Activated CD8-positive, alpha-beta memory T cell treated with anti-CD3 and anti-CD28 coated beads for 1 hour (primary cell): ENCODE data around the gene FRMPD2.
"Not testable (repeated sequence)": the region's sequence is repeated elsewhere in the genome, so short reads cannot be mapped to it uniquely, and the experiment has no call there.

Source experiments
- DNase-seq, 2 donors: peaks; one replicate each; pipeline ENCODE4 v3.0.0-alpha.2; 2020; ENCODE audit warnings: low read depth in 1 of 2; ENCODE audit errors: extremely low read depth in 1 of 2

FRMPD2 gene

DNA sequence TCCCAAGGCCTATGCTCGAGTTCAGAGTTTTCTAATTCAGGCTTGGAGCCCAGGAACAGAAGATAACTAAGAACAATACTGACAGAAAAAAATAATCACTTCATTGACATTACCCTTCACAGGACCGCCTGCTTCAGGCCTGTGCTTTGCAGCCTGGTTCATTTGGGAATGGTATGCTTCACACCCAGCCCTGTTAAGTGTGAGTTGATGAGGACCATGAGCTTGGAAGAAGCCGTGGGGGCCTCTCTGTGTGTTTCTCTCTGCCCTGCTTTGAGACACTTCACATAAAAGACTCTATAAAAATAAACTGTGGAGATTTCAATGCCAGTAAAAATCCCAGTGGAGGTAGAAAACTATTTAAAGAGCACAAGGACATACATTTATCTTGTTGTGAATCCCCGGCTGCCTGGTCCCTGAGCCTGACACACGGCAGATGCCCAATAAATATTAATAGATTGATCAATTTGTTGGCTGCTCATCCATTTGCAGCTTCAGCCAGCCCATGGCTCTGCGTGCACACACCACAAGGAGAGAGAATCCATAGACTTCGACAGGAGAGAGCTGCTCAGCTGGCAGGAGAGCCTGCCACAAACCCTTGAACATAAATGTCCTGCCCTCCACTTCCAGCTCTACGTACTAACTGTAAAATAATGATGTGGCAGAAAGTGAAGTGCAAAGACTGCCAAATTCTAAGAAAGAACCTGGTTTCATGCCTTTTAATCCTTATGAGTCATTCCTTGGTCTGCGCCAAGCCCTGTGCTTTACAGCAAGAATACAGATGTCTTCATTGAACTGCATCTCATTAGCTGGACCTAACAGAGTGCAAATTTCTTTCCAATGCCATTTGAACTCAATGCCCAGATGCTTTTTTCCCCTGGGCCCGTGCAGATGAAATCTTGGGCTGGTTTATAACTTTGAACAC lies 130.5 kb downstream of the FRMPD2 start:
- DNase-seq, result not testable (repeated sequence)

DNA sequence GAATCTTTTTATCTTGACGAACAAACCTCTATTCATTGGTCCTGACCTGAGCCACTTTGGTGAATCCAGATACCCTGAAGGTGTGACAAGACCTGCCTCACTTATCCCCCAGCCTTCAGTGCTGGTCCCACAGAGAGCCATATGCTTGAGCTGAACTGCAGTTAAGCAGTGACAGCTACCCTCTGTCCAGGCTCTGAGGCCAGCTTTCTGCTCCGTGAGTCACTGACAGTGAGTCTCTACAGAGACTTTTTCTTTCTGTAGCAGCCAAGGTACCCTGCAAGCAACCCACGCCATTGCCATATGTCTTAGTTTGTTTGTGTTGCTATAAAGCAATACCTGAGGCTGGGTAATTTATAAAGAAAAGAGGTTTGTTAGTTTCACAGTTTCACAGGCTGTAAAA lies 133.5 kb downstream of the FRMPD2 start:
- DNase-seq, result not testable (repeated sequence)

DNA sequence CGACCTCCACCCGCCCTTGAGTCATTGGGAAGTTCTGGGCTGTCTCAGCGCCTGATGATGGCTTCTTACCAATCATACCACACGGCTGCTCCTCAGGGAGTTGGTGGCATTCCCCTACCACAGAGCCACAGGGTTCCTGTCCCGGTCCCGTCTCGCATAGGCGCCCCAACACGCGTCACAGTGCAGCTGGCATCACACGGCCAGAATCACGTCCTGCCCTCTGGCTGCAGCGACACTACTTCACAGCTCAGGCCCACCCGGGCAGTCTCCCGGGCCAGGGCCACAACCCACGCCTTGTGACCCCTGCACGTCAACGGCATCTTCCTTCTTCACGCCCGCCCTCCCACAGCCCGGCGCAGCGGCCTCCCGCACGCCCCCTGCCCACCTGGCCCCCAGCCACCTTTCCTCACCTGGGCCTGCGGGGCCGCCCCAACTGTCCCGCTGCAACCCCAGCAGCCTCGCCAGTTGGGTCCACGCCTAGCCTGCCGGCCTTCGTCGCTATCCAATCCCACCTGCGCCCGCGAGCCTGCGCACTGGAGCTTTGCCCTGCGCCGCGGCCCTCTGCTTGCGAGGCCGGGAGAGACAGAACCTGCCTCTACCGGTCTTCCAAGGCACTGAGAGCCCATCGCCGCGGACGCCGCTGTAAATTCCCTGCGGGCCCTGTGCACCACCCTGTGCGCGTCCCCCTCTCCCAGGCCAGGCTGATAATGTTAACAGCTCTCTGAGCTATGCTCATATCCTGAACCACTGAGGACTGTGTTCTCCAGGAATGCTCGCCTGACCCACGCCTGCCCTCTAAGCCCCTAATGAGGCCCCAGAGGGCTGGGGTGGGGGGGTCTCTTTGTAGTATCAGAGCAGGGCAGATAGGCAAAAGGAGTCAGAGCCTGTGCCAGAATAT lies 134.3 kb downstream of the FRMPD2 start:
- DNase-seq, result not testable (repeated sequence)

DNA sequence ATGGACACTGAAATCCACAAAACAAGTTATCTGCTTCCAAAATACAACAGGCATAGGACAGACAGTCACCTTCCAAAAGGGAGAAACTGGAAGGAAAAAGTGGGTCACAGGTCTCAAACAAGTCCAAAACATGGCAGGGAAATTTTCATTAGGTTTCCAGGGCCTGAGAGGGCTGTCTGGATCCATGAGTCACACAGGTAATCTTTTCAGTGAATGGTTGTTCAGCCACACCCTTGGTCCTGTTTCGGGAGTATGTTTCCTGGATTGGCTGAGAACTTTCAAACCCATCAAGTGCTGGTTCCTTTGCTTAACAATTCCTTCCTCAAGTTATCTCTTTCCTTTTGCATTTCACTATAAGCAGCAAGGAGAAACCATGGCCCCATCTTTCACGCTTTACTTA lies 145.5 kb downstream of the FRMPD2 start:
- DNase-seq, result not testable (repeated sequence)

DNA sequence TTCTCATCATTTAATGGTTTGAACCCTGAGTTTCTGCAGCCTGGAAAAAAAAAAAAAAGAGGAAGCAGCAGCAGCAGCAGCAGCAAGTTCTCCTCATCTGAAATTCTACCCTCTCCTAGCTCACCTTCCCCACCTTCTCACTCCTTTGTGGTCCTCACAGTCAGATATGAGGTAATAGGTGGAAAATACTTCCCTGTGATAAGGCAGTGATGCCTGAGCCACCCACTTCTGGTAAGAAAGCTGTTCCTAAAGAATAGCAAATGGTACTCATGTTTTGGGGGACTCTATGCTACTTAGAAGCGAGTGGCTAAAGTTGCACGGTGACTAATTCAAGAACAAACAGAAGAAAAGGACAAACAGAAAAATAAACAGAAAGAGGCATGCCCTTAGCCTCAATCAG lies 148.2 kb downstream of the FRMPD2 start:
- not testable (repeated sequence) for DNase-seq

DNA sequence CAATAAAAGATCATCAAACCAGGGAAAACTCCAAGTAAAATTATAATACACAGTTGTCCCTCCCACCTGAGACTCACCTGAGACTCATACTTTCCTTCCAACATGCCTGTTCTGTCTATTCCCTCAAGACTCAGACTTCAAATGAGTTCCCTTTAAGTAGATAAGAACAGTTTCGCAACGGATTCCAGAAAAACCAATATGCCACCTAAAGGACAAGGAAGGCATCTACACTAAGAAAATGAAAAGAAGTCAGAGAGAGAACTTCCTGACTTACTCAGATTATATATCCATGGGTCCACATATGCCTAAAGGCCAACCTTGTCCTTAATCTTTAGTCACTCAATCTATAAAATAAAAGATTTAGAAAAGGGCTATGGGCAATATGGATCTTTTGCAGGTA lies 148.9 kb downstream of the FRMPD2 start:
- DNase-seq, result not testable (repeated sequence)

DNA sequence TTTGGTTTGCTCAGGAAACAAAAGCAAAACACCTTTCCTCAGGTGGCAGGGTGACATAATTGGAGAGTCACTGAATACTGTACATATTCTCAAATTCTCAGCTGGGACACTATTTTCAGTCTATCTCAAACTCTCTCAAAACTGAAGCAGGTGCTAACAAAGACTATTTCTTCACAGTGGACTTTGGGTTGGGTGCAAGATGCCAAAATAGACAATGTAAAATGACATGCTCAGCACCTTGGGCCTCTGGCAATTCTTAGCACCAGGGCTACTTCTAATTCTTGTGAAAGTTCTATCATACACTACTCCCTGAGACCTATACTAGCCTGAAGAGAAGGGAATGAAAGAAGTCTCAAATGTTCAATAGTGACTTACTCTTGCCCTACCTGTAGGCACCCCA lies 151.9 kb downstream of the FRMPD2 start:
- DNase-seq, result not testable (repeated sequence)

DNA sequence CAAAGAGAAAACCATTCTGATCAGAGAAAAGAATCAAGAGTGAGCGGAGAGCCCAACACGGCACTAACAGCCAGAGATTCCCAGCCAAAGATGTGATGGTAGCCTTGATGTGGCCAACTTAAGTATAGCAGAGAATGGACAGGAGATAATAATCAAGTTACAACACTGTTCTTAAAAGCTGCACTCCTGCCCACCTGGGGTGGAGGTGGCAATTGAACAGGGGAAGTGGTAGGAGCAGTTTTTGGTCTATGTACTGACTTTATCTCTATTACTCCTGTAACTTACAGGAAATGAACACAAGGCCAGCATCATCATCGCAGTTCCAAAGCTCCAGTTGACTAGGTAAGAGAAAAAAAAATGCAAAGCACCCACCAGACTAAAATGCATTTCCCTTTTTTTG lies 164.2 kb downstream of the FRMPD2 start:
- DNase-seq, result not testable (repeated sequence)
